Measurements from ENCODE around the gene MLLT11.

The MLLT11 gene

DNA sequence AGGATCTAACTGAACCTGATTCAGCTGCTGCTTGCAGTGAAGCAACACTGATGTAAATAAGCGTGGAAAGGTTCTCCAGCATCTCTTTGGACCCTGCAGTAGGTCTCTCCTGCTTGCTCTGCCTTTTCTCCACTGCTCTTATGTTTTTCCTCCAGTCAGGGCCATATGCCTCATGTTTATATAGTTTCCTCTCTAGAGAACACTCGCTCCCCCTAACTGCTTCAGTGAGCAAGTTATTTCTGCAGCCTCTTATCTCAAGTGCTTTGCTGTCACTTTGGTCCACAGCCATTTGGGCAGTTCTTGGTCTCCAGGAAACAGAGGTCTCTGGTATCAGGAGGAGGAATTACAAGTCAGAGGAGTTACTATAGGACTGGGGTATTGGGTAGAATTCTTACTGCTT lies 46.7 kb upstream of the MLLT11 start:
- no peak for TF ChIP-seq EZH2phosphoT487 (IDR thresholded peaks at IDR 0.05; ENCODE audit: borderline replicate concordance)
- peak; percentile 22; the same call in 1 of the 2 replicates for TF ChIP-seq CTCF (conservative IDR thresholded peaks at IDR 0.05; ENCODE audit: low read length)
- Histone ChIP-seq H3K4me1 (ENCODE audit: insufficient read depth, low read length, poor library complexity, severe bottlenecking) (peaks cover 47% of the 10 kb centered on the region), H3K4me2 (ENCODE audit: low read depth, low read length, poor library complexity, severe bottlenecking) (peak overlapping the region; percentile 48), H3K9me2 (replicated peaks; ENCODE audit: low read depth, low read length) (no peaks in the 10 kb centered on the region), H3K79me2 (ENCODE audit: insufficient read depth, low read length) (peaks cover 32% of the 10 kb centered on the region), H2AFZ (ENCODE audit: low read length) (no peak overlapping the region), H4K20me1 (ENCODE audit: insufficient read depth, low read length, poor library complexity, severe bottlenecking) (no peaks in the 10 kb centered on the region), H3K9me3 (ENCODE audit: insufficient read depth, low read depth, low read length) (no peaks in the 10 kb centered on the region), H3K4me3 (ENCODE audit: low read length, poor library complexity, severe bottlenecking) (peak overlapping the region; percentile 15), H3F3A (ENCODE audit: low read depth) (peaks cover 7% of the 10 kb centered on the region; the same call in 1 of the 2 replicates), H3K27me3 (ENCODE audit: insufficient read depth, low read length, poor library complexity, severe bottlenecking) (no peaks in the 10 kb centered on the region), H3K36me3 (ENCODE audit: insufficient read depth, low read length) (no peaks in the 10 kb centered on the region), H3K9ac (ENCODE audit: low read depth, low read length, poor library complexity, severe bottlenecking) (peak overlapping the region; percentile 13)

DNA sequence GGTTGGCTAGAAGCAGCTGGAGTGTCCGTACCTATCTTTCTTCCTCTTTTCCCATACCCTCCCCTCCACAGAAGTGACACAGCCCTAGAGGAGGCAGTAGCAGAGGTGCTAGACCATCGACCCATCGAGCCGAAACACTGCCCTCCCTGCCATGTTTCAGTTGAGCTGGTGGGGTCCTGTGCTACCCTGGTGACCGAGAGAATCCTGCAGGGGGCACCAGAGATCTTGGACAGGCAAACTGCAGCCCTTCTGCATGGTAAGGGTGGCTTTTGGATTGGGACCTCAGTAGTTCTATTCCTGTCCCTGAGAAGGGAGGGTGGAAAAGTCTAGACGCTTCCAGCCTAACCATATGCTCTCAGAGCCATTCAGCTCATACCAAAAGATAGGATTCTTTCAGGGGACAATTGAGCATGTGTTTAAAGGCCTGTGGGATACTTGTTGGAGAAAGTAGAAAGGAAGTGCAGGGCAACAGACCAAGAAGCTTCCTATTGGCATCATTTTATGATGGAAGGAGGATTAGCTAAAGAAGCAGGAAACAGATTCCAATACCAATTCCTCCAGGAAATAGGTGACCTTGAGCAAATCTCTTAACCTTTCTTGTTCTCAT lies 35.6 kb upstream of the MLLT11 start:
- peaks cover 11% of the 10 kb centered on the region; the same call in 1 of the 2 replicates for H3K36me3 ChIP-seq (ENCODE audit: insufficient read depth, low read length)
- no peak overlapping the region for H3K4me3 ChIP-seq (ENCODE audit: low read length, poor library complexity, severe bottlenecking)
- no peaks in the 10 kb centered on the region for H3K9me3 ChIP-seq (ENCODE audit: insufficient read depth, low read depth, low read length)
- H3K4me1 ChIP-seq (ENCODE audit: insufficient read depth, low read length, poor library complexity, severe bottlenecking), result no peaks in the 10 kb centered on the region
- H2AFZ ChIP-seq (ENCODE audit: low read length), result no peak overlapping the region
- no peaks in the 10 kb centered on the region for H3K79me2 ChIP-seq (ENCODE audit: insufficient read depth, low read length)
- no peaks in the 10 kb centered on the region for H3K27me3 ChIP-seq (ENCODE audit: insufficient read depth, low read length, poor library complexity, severe bottlenecking)
- no peaks in the 10 kb centered on the region for H3F3A ChIP-seq (ENCODE audit: low read depth)
- no peaks in the 10 kb centered on the region for H4K20me1 ChIP-seq (ENCODE audit: insufficient read depth, low read length, poor library complexity, severe bottlenecking)
- TF ChIP-seq CTCF (conservative IDR thresholded peaks at IDR 0.05; ENCODE audit: low read length), result peak; percentile 92
- no peak for TF ChIP-seq EZH2phosphoT487 (IDR thresholded peaks at IDR 0.05; ENCODE audit: borderline replicate concordance)
- no peak overlapping the region for H3K9ac ChIP-seq (ENCODE audit: low read depth, low read length, poor library complexity, severe bottlenecking)
- H3K4me2 ChIP-seq (ENCODE audit: low read depth, low read length, poor library complexity, severe bottlenecking), result no peak overlapping the region
- no peaks in the 10 kb centered on the region for H3K9me2 ChIP-seq (replicated peaks; ENCODE audit: low read depth, low read length)

- H3K36me3 ChIP-seq (ENCODE audit: insufficient read depth, low read length), result peaks cover 15% of the 10 kb centered on the region; the same call in 1 of the 2 replicates
- H3K27me3 ChIP-seq (ENCODE audit: insufficient read depth, low read length, poor library complexity, severe bottlenecking), result no peaks in the 10 kb centered on the region
- no peaks in the 10 kb centered on the region for H3K79me2 ChIP-seq (ENCODE audit: insufficient read depth, low read length)
- no peak overlapping the region for H2AFZ ChIP-seq (ENCODE audit: low read length)
- H3K9me3 ChIP-seq (ENCODE audit: insufficient read depth, low read depth, low read length), result no peaks in the 10 kb centered on the region
- no peaks in the 10 kb centered on the region for H3K9me2 ChIP-seq (replicated peaks; ENCODE audit: low read depth, low read length)
- no peaks in the 10 kb centered on the region for H4K20me1 ChIP-seq (ENCODE audit: insufficient read depth, low read length, poor library complexity, severe bottlenecking)
- H3K4me3 ChIP-seq (ENCODE audit: low read length, poor library complexity, severe bottlenecking), result no peak overlapping the region
- no peaks in the 10 kb centered on the region for H3F3A ChIP-seq (ENCODE audit: low read depth)
- TF ChIP-seq CTCF (conservative IDR thresholded peaks at IDR 0.05; ENCODE audit: low read length) (no peak), EZH2phosphoT487 (IDR thresholded peaks at IDR 0.05; ENCODE audit: borderline replicate concordance) (no peak)
- H3K4me2 ChIP-seq (ENCODE audit: low read depth, low read length, poor library complexity, severe bottlenecking), result no peak overlapping the region
- H3K4me1 ChIP-seq (ENCODE audit: insufficient read depth, low read length, poor library complexity, severe bottlenecking), result no peaks in the 10 kb centered on the region
- H3K9ac ChIP-seq (ENCODE audit: low read depth, low read length, poor library complexity, severe bottlenecking), result no peak overlapping the region
Observed at GRCh38 chr1:151026460-151026859, 33.7 kb upstream of the MLLT11 start.
